Measurements from ENCODE around the gene SIX1. TPM values are rescaled to one million over a fixed set of nuclear protein-coding genes. Genes with fewer than 3 reads are reported as not detected.

SIX1 gene
- total and polyA plus RNA-seq, 2 of the 4 experiments (the other 2 are of a cell fraction) = 7.7 to 15.0 TPM

GRCh38 chr14:60691383-60692113 is 42.3 kb upstream of the SIX1 start:
- H2BK120ac ChIP-seq (ENCODE audit: low read depth, low read length) = no peak overlapping the region
- no TSS peak for BruUV-seq (replicated peaks)
- no peaks in the 10 kb centered on the region for H3K4me1 ChIP-seq (ENCODE audit: control insufficient read depth, insufficient read depth, low read length)
- no peak overlapping the region for H3K4me2 ChIP-seq (ENCODE audit: low read depth, low read length)
- H4K5ac ChIP-seq (ENCODE audit: low read depth, low read length) = no peak overlapping the region
- no peak overlapping the region for H2BK5ac ChIP-seq (ENCODE audit: low read depth, low read length, poor library complexity, severe bottlenecking)
- no peak overlapping the region for H3K14ac ChIP-seq (replicated peaks; ENCODE audit: low read depth, low read length)
- ChIA-PET POLR2A (ENCODE audit: unreplicated experiment) (interaction anchor here (0.5 kb wide), 1 partner anchor 196 kb away, joined by 3 read pairs; no protein-coding TSS in a partner anchor), CTCF (no interaction called here)
- H2AFZ ChIP-seq (replicated peaks; ENCODE audit: low read length, poor library complexity) = no peak overlapping the region
- H3K18ac ChIP-seq (ENCODE audit: low read depth, low read length) = no peak overlapping the region
- H2AK9ac ChIP-seq (replicated peaks; ENCODE audit: low read depth, low read length, poor library complexity) = no peak overlapping the region
- dilution Hi-C loops (cut with HindIII; ENCODE audit: low sequenced_read_pairs, unreplicated experiment) (no loop called here), intact Hi-C loops (cut with micrococcal nuclease) (no loop called here), in situ Hi-C loops (cut with MboI; ENCODE audit: low sequenced_read_pairs) (no loop called here)
- no peaks in the 10 kb centered on the region for H3K36me3 ChIP-seq (ENCODE audit: control insufficient read depth, insufficient read depth, low read length)
- no peaks in the 10 kb centered on the region for H3K9me1 ChIP-seq (ENCODE audit: insufficient read depth, low read length)
- no peak overlapping the region for H4K8ac ChIP-seq (ENCODE audit: low read depth in 2 of 2, low read length in 2 of 2)
- no peaks in the 10 kb centered on the region for H4K20me1 ChIP-seq (ENCODE audit: insufficient read depth, low read length)
- WGBS, 2 experiments (ENCODE audit: extremely low coverage in 2 of 2, insufficient read length in 1 of 2) = no CpG with 5 or more reads among the region's 3 CpGs
- no peak overlapping the region for H3K27ac ChIP-seq (ENCODE audit: insufficient read depth, low read length)
- H4K91ac ChIP-seq (ENCODE audit: insufficient read depth, low read depth, low read length) = no peak overlapping the region
- ATAC-seq (ENCODE audit: low read depth) (no peak), DNase-seq (no peak)
- no peak overlapping the region for H3K9ac ChIP-seq (ENCODE audit: low read depth, low read length)
- no peaks in the 10 kb centered on the region for H3K27me3 ChIP-seq (ENCODE audit: control insufficient read depth, insufficient read depth, low read length)
- H3K23ac ChIP-seq (ENCODE audit: low read depth, low read length) = no peak overlapping the region
- H3K9me3 ChIP-seq (ENCODE audit: control insufficient read depth, insufficient read depth, low read length) = no peaks in the 10 kb centered on the region
- H3K4me3 ChIP-seq (ENCODE audit: insufficient read depth, low read depth, low read length) = no peak overlapping the region
- no peak overlapping the region for H2BK20ac ChIP-seq (ENCODE audit: low read depth, low read length)
- H2BK15ac ChIP-seq (ENCODE audit: low read depth, low read length) = no peak overlapping the region
- H3K4ac ChIP-seq (ENCODE audit: low read depth, low read length) = no peak overlapping the region
- TF ChIP-seq ELK1 (IDR thresholded peaks at IDR 0.05; ENCODE audit: borderline replicate concordance, low read depth, low read length) (no peak), CTCF (conservative IDR thresholded peaks at IDR 0.05; ENCODE audit: low read depth, low read length) (no peak), MXI1 (IDR thresholded peaks at IDR 0.05; ENCODE audit: borderline replicate concordance, low read depth, low read length) (no peak), CHD1 (IDR thresholded peaks at IDR 0.05; ENCODE audit: low read depth, low read length) (no peak), NFE2L2 (IDR thresholded peaks at IDR 0.05; ENCODE audit: low read depth, low read length) (no peak), MAFK (IDR thresholded peaks at IDR 0.05; ENCODE audit: low read depth, low read length) (no peak), BHLHE40 (IDR thresholded peaks at IDR 0.05; ENCODE audit: low read depth, low read length) (no peak), RAD21 (IDR thresholded peaks at IDR 0.05; ENCODE audit: low read length) (no peak), RCOR1 (IDR thresholded peaks at IDR 0.05; ENCODE audit: insufficient replicate concordance, low read length) (no peak), MAZ (IDR thresholded peaks at IDR 0.05; ENCODE audit: borderline replicate concordance, low read depth, low read length) (no peak), POLR2A (IDR thresholded peaks at IDR 0.05; ENCODE audit: low read depth, low read length) (no peak), FOS (IDR thresholded peaks at IDR 0.05; ENCODE audit: low read depth, low read length) (no peak), RFX5 (IDR thresholded peaks at IDR 0.05; ENCODE audit: low read depth, low read length) (no peak)
- no peaks in the 10 kb centered on the region for H3K79me1 ChIP-seq (ENCODE audit: low read depth in 1 of 2, low read length in 2 of 2)
- H3K56ac ChIP-seq (ENCODE audit: extremely low read depth, insufficient read depth, low read length) = no peak overlapping the region
- H2AK5ac ChIP-seq (ENCODE audit: low read depth, low read length) = no peak overlapping the region
